Islet precursor cell (in vitro differentiated cells): ENCODE results near the gene UBALD1.

Source experiments
- DNase-seq: peaks from one replicate; pipeline ENCODE4 v3.0.0-alpha.2; 2018

The UBALD1 gene

GRCh38 chr16:4614571-4615383, at the start of gene UBALD1:
Gene UBALD1, minus strand, starts transcription at chr16:4614888. Its CDS starts 91 bp downstream, at chr16:4614797.
- DNase-seq, result peak; percentile 94

- DNase-seq, result no peak
Measured at GRCh38 chr16:4663777-4664465, 49.2 kb upstream of the UBALD1 start.

GRCh38 chr16:4663465-4663776, 48.7 kb upstream of the UBALD1 start:
- no peak for DNase-seq

- no peak for DNase-seq
Measured at GRCh38 chr16:4661661-4662060, 47.0 kb upstream of the UBALD1 start.

GRCh38 chr16:4660454-4661007, 45.8 kb upstream of the UBALD1 start:
- no peak for DNase-seq

- DNase-seq, result no peak
Measured at GRCh38 chr16:4659363-4660353, 45.0 kb upstream of the UBALD1 start.

- no peak for DNase-seq
Measured at GRCh38 chr16:4656695-4657686, 42.3 kb upstream of the UBALD1 start.

- no peak for DNase-seq
Measured at GRCh38 chr16:4656221-4656620, 41.5 kb upstream of the UBALD1 start.

- no peak for DNase-seq
Measured at GRCh38 chr16:4655801-4656200, 41.1 kb upstream of the UBALD1 start.

GRCh38 chr16:4654964-4655590, 40.4 kb upstream of the UBALD1 start:
- DNase-seq, result no peak

GRCh38 chr16:4654011-4654963, 39.6 kb upstream of the UBALD1 start:
- no peak for DNase-seq

- DNase-seq, result no peak
Measured at GRCh38 chr16:4652561-4652960, 37.9 kb upstream of the UBALD1 start.

- DNase-seq, result no peak
Measured at GRCh38 chr16:4651827-4652226, 37.1 kb upstream of the UBALD1 start.

GRCh38 chr16:4650443-4651074, 35.9 kb upstream of the UBALD1 start:
- DNase-seq, result peak; percentile 85

GRCh38 chr16:4649744-4650442, 35.2 kb upstream of the UBALD1 start:
- no peak for DNase-seq

- no peak for DNase-seq
Measured at GRCh38 chr16:4648917-4649316, 34.2 kb upstream of the UBALD1 start.

- DNase-seq, result no peak
Measured at GRCh38 chr16:4647644-4647980, 32.9 kb upstream of the UBALD1 start.

- no peak for DNase-seq
Measured at GRCh38 chr16:4646773-4647643, 32.3 kb upstream of the UBALD1 start.
